ENCODE results near the gene XPO6.
A peak's percentile ranks its signal among the peaks of the same experiment; 100 is the strongest.

Gene XPO6

DNA sequence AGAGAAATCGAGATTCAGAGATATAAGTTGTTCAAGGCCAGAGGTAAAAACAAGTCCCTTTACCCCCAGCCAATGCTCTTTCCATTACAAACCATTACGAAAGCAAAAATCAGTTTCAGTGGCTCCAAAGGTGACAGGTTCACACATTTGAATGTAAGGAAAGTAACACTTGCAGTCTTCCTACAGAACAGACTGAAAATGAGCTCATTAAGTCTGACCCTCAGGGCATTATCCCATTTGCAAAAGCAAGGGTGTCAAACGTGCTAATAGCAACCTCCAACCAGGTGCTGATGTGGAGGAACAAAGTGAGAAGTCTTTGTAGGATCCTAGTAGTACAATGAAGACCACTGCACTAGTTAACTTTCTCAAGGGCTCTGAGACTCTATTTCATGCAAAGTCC lies 65.2 kb downstream of the XPO6 start:
- CTCF ChIA-PET, result interaction anchor here (1.2 kb wide), 1 partner anchor 9 kb away, joined by 4 read pairs; no protein-coding TSS in a partner anchor
- TF ChIP-seq, protein P1, sequence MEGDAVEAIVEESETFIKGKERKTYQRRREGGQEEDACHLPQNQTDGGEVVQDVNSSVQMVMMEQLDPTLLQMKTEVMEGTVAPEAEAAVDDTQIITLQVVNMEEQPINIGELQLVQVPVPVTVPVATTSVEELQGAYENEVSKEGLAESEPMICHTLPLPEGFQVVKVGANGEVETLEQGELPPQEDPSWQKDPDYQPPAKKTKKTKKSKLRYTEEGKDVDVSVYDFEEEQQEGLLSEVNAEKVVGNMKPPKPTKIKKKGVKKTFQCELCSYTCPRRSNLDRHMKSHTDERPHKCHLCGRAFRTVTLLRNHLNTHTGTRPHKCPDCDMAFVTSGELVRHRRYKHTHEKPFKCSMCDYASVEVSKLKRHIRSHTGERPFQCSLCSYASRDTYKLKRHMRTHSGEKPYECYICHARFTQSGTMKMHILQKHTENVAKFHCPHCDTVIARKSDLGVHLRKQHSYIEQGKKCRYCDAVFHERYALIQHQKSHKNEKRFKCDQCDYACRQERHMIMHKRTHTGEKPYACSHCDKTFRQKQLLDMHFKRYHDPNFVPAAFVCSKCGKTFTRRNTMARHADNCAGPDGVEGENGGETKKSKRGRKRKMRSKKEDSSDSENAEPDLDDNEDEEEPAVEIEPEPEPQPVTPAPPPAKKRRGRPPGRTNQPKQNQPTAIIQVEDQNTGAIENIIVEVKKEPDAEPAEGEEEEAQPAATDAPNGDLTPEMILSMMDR (IDR thresholded peaks at IDR 0.05; ENCODE audit: control extremely low read depth, extremely low read depth, low read depth, missing control alignments), result no peak
- POLR2A ChIA-PET, result no interaction called here
- DNase-seq (ENCODE audit: extremely low spot score), result no peak

- DNase-seq (ENCODE audit: extremely low spot score), result no peak
These were observed 66.0 kb downstream of the XPO6 start for GRCh38 chr16:28145796-28146195.

DNA sequence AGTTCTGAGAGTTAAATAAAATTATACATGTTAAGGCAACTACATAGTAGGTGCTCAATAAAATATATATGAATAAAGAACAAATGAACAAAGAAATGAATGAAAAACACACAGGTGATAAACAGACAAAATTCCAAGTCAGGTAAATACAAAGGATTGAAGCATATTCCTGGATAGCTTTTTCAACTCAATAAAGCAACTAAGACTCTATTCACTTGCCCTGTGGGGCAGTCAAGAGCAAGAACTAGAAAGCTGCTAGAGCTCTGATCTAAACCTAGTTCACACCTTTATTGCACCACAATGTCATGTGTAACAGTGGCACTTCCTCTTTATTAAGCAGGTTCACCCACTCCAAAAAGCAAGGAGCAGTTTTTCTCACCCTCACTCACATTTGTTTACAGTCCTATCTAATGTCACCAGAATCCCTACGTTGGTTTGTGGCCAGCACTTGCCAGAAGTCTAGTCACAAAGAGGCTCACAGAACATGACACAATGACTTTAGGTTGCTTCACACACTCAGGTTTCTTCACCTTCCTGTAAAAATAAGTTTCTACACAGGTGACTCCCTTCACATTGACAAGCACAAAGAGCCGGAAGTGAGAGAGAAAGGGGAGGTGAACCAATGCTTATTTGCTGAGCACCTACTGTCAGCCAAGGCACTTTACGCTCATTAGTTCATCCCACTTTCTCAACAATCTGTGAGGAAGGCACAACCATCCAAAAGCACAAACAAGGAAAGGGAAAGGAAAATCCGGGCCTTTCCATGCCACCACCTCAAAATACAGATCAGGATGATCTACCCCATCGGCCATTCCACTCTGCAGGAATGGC lies 70.8 kb downstream of the XPO6 start:
- TF ChIP-seq, protein P1 (IDR thresholded peaks at IDR 0.05; ENCODE audit: control extremely low read depth, extremely low read depth, low read depth, missing control alignments), result no peak
- ChIA-PET CTCF (interaction anchor here (0.7 to 2.2 kb wide), 5 partner anchors 10 to 77 kb away, joined by 3 to 17 read pairs (median 4); no protein-coding TSS in a partner anchor), POLR2A (interaction anchor here (0.7 to 1.0 kb wide), 2 partner anchors 69 to 795 kb away, joined by 3 read pairs; no protein-coding TSS in a partner anchor)
- peak; percentile 72 for DNase-seq (ENCODE audit: extremely low spot score)

More at GRCh38 chr16:28145796-28146195, 66.0 kb downstream of the XPO6 start:
- ChIA-PET CTCF (interaction anchor here (1.3 kb wide), 1 partner anchor 17 kb away, joined by 3 read pairs; no protein-coding TSS in a partner anchor), POLR2A (no interaction called here)
- TF ChIP-seq, protein P1 (IDR thresholded peaks at IDR 0.05; ENCODE audit: control extremely low read depth, extremely low read depth, low read depth, missing control alignments), result no peak

DNA sequence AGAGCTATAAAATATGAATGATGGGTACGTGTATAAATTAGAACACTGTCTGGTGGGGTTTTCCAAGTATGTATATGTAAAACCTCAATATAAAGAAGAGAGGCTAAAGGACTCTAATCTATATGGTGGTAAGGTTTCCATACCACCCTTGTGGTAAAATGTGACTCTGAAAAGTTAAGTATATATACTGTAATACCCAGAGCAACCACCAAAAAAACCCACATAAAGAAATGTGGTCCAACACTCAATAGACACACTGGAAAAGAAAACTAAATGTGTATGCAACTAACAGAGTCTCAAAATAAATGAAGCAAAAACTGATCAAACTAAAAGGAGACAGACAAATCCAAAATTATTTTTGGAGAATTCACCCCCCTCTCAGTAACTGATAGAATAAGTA lies 72.2 kb downstream of the XPO6 start:
- DNase-seq (ENCODE audit: extremely low spot score), result no peak
- TF ChIP-seq, protein P1 (IDR thresholded peaks at IDR 0.05; ENCODE audit: control extremely low read depth, extremely low read depth, low read depth, missing control alignments), result no peak
- POLR2A ChIA-PET, result no interaction called here
- CTCF ChIA-PET, result interaction anchor here (1.0 to 1.6 kb wide), 2 partner anchors 11 to 78 kb away, joined by 3 to 6 read pairs; no protein-coding TSS in a partner anchor

GRCh38 chr16:28136751-28137434 lies 74.9 kb downstream of the XPO6 start:
- no peak for DNase-seq (ENCODE audit: extremely low spot score)
- ChIA-PET CTCF (interaction anchor here (1.2 to 1.7 kb wide), 3 partner anchors 10 to 81 kb away, joined by 4 to 9 read pairs (median 5); no protein-coding TSS in a partner anchor), POLR2A (interaction anchor here (0.6 kb wide), 1 partner anchor 52 kb away, joined by 10 read pairs; no protein-coding TSS in a partner anchor)
- TF ChIP-seq, protein P1 (IDR thresholded peaks at IDR 0.05; ENCODE audit: control extremely low read depth, extremely low read depth, low read depth, missing control alignments), result no peak

DNA sequence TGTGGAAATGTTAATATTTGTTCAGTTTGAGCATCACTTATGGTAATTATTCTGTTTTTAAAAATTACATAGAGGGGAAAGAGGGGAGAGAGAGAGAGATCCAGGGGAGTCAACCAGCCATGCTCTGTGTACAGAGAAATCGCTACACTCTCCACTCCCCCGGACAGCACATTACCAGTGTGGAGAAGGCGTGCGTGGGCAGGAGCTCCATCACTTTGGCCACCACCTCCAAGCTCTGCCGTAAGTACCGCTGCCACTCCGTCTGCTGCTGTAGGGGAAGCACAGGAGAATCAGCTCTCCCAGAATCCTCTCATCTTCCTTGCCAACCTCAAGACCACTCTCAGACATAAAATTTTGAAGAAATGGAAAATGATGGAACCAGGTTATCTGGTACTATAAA lies 78.1 kb downstream of the XPO6 start:
- POLR2A ChIA-PET, result no interaction called here
- CTCF ChIA-PET, result interaction anchor here (0.9 to 2.0 kb wide), 10 partner anchors 8 to 85 kb away, joined by 3 to 9 read pairs (median 4); no protein-coding TSS in a partner anchor
- no peak for DNase-seq (ENCODE audit: extremely low spot score)
- TF ChIP-seq, protein P1 (IDR thresholded peaks at IDR 0.05; ENCODE audit: control extremely low read depth, extremely low read depth, low read depth, missing control alignments), result no peak
